Activated CD4-positive, alpha-beta memory T cell treated with anti-CD3 and anti-CD28 coated beads for 36 hours (primary cell): ENCODE results near the gene BANP. TPM values are rescaled to one million over a fixed set of nuclear protein-coding genes. Genes with fewer than 3 reads are reported as not detected.
"Not testable (repeated sequence)": the region's sequence is repeated elsewhere in the genome, so short reads cannot be mapped to it uniquely, and the experiment has no call there.

Source experiments
- CTCF ChIA-PET: fragments of 350-600 bp; sonication (Branson Sonifier 250); formaldehyde crosslinking; loops from one replicate; lab custom pipeline; 2021; ENCODE audit warnings: antibody characterized with exemption, inconsistent platforms; lab: Charles Lee
- POLR2A ChIA-PET: fragments of 350-600 bp; sonication (Branson Sonifier 250); formaldehyde crosslinking; loops from one replicate; lab custom pipeline; 2021; ENCODE audit warnings: antibody characterized with exemption; lab: Charles Lee
- DNase-seq: peaks from one replicate; pipeline ENCODE4 v3.0.0-alpha.2; 2020
- H3K27ac Mint-ChIP-seq: one replicate; pipeline ENCODE4 v1.8.0; 2021; ENCODE audit warnings: mixed read lengths
- H3K27me3 Mint-ChIP-seq: one replicate; pipeline ENCODE4 v1.8.0; 2021; ENCODE audit warnings: mixed read lengths
- H3K36me3 Mint-ChIP-seq: one replicate; pipeline ENCODE4 v1.8.0; 2021; ENCODE audit warnings: mixed read lengths
- H3K4me1 Mint-ChIP-seq: one replicate; pipeline ENCODE4 v1.8.0; 2021; ENCODE audit warnings: low read depth, mixed read lengths
- H3K4me3 Mint-ChIP-seq: one replicate; pipeline ENCODE4 v1.8.0; 2021; ENCODE audit warnings: mild to moderate bottlenecking, mixed read lengths
- H3K9me3 Mint-ChIP-seq: one replicate; pipeline ENCODE4 v1.8.0; 2021; ENCODE audit warnings: mixed read lengths
- intact Hi-C: fragments of 100-400 bp; cut with micrococcal nuclease; formaldehyde crosslinking; loops from one replicate; pipeline ENCODE4 v1.15.1; 2023
- total RNA-seq, 2 experiments: library from RNA; stranded (reverse); gene quantifications; one replicate each; pipeline ENCODE4 v1.2.3, GENCODE V29; 2021

Gene BANP
- total RNA-seq, 2 experiments from 2014 or later, result 29.6 to 30.6 TPM

- H3K27me3 Mint-ChIP-seq, H3K9me3 Mint-ChIP-seq, DNase-seq, CTCF ChIA-PET, H3K4me1 Mint-ChIP-seq, POLR2A ChIA-PET, H3K36me3 Mint-ChIP-seq, H3K4me3 Mint-ChIP-seq, H3K27ac Mint-ChIP-seq, intact Hi-C loops: not testable (repeated sequence)
Observed at GRCh38 chr16:88016386-88016785, 65.2 kb downstream of the BANP start.

GRCh38 chr16:88016964-88017363, 65.7 kb downstream of the BANP start:
- Mint-ChIP-seq H3K27ac (no peak overlapping the region), H3K4me3 (no peak overlapping the region), H3K9me3 (no peaks in the 10 kb centered on the region), H3K27me3 (no peaks in the 10 kb centered on the region), H3K36me3 (peaks cover 7% of the 10 kb centered on the region), H3K4me1 (no peaks in the 10 kb centered on the region)
- DNase-seq, result no peak
- intact Hi-C loops, result no loop called here
- POLR2A ChIA-PET, result no interaction called here
- CTCF ChIA-PET, result no interaction called here

GRCh38 chr16:88017587-88018101, 66.4 kb downstream of the BANP start:
- intact Hi-C loops, result no loop called here
- ChIA-PET CTCF (no interaction called here), POLR2A (no interaction called here)
- H3K27me3 Mint-ChIP-seq, result no peaks in the 10 kb centered on the region
- no peak overlapping the region for H3K27ac Mint-ChIP-seq
- H3K4me1 Mint-ChIP-seq, result no peaks in the 10 kb centered on the region
- no peak for DNase-seq
- peaks cover 5% of the 10 kb centered on the region for H3K36me3 Mint-ChIP-seq
- H3K9me3 Mint-ChIP-seq, result no peaks in the 10 kb centered on the region
- H3K4me3 Mint-ChIP-seq, result no peak overlapping the region

- H3K36me3 Mint-ChIP-seq, POLR2A ChIA-PET, H3K4me3 Mint-ChIP-seq, CTCF ChIA-PET, H3K27me3 Mint-ChIP-seq, H3K4me1 Mint-ChIP-seq, intact Hi-C loops, DNase-seq, H3K9me3 Mint-ChIP-seq, H3K27ac Mint-ChIP-seq: not testable (repeated sequence)
Observed at GRCh38 chr16:88018382-88018781, 67.1 kb downstream of the BANP start.

GRCh38 chr16:88019041-88019820, 68.0 kb downstream of the BANP start:
- intact Hi-C loops, DNase-seq, H3K9me3 Mint-ChIP-seq, H3K36me3 Mint-ChIP-seq, POLR2A ChIA-PET, H3K27me3 Mint-ChIP-seq, H3K27ac Mint-ChIP-seq, CTCF ChIA-PET, H3K4me1 Mint-ChIP-seq, H3K4me3 Mint-ChIP-seq: not testable (repeated sequence)

GRCh38 chr16:88019821-88020515, 68.7 kb downstream of the BANP start:
- no peak for DNase-seq
- Mint-ChIP-seq H3K4me3 (no peak overlapping the region), H3K4me1 (peaks cover 2% of the 10 kb centered on the region), H3K27me3 (no peaks in the 10 kb centered on the region), H3K9me3 (no peaks in the 10 kb centered on the region), H3K27ac (no peak overlapping the region), H3K36me3 (peaks cover 7% of the 10 kb centered on the region)
- intact Hi-C loops, result no loop called here
- CTCF ChIA-PET, result no interaction called here
- POLR2A ChIA-PET, result no interaction called here

GRCh38 chr16:88020516-88020885, 69.3 kb downstream of the BANP start:
- intact Hi-C loops, result no loop called here
- Mint-ChIP-seq H3K36me3 (peaks cover 7% of the 10 kb centered on the region), H3K27ac (no peak overlapping the region), H3K27me3 (no peaks in the 10 kb centered on the region), H3K4me3 (no peak overlapping the region), H3K9me3 (no peaks in the 10 kb centered on the region), H3K4me1 (peaks cover 4% of the 10 kb centered on the region)
- ChIA-PET CTCF (no interaction called here), POLR2A (no interaction called here)
- DNase-seq, result no peak

GRCh38 chr16:88021041-88021970, 70.1 kb downstream of the BANP start:
- H3K27me3 Mint-ChIP-seq, H3K9me3 Mint-ChIP-seq, intact Hi-C loops, CTCF ChIA-PET, H3K4me3 Mint-ChIP-seq, H3K36me3 Mint-ChIP-seq, H3K27ac Mint-ChIP-seq, H3K4me1 Mint-ChIP-seq, POLR2A ChIA-PET, DNase-seq: not testable (repeated sequence)

- POLR2A ChIA-PET, result no interaction called here
- Mint-ChIP-seq H3K9me3 (no peaks in the 10 kb centered on the region), H3K27me3 (no peaks in the 10 kb centered on the region), H3K4me3 (no peak overlapping the region), H3K4me1 (peaks cover 6% of the 10 kb centered on the region), H3K27ac (no peak overlapping the region), H3K36me3 (peaks cover 15% of the 10 kb centered on the region)
- intact Hi-C loops, result no loop called here
- CTCF ChIA-PET, result no interaction called here
- no peak for DNase-seq
Observed at GRCh38 chr16:88022076-88023042, 71.1 kb downstream of the BANP start.

- Mint-ChIP-seq H3K4me1 (peaks cover 6% of the 10 kb centered on the region), H3K27me3 (no peaks in the 10 kb centered on the region), H3K36me3 (peaks cover 15% of the 10 kb centered on the region), H3K9me3 (no peaks in the 10 kb centered on the region), H3K4me3 (no peak overlapping the region), H3K27ac (no peak overlapping the region)
- CTCF ChIA-PET, result no interaction called here
- intact Hi-C loops, result no loop called here
- no peak for DNase-seq
- POLR2A ChIA-PET, result no interaction called here
Observed at GRCh38 chr16:88023366-88023765, 72.1 kb downstream of the BANP start.

GRCh38 chr16:88023786-88024185, 72.6 kb downstream of the BANP start:
- no peak for DNase-seq
- ChIA-PET CTCF (no interaction called here), POLR2A (no interaction called here)
- no peak overlapping the region for H3K4me3 Mint-ChIP-seq
- H3K36me3 Mint-ChIP-seq, result peaks cover 16% of the 10 kb centered on the region
- intact Hi-C loops, result no loop called here
- H3K27ac Mint-ChIP-seq, result no peak overlapping the region
- H3K27me3 Mint-ChIP-seq, result no peaks in the 10 kb centered on the region
- H3K4me1 Mint-ChIP-seq, result peaks cover 6% of the 10 kb centered on the region
- H3K9me3 Mint-ChIP-seq, result no peaks in the 10 kb centered on the region
